Stimulated activated CD8-positive, alpha-beta memory T cell treated with anti-CD3 and anti-CD28 coated beads, Interleukin-12 subunit alpha, Interleukin-12 subunit beta, amount 100 ng/mL, for 24 hours (primary cell): Measurements from ENCODE around the gene STT3B.
"Not testable (repeated sequence)": the region's sequence is repeated elsewhere in the genome, so short reads cannot be mapped to it uniquely, and the experiment has no call there.

ENCODE experiments used
- DNase-seq: peaks from one replicate; pipeline ENCODE4 v3.0.0-alpha.2; 2020; ENCODE audit errors: extremely low read depth

STT3B gene

DNA sequence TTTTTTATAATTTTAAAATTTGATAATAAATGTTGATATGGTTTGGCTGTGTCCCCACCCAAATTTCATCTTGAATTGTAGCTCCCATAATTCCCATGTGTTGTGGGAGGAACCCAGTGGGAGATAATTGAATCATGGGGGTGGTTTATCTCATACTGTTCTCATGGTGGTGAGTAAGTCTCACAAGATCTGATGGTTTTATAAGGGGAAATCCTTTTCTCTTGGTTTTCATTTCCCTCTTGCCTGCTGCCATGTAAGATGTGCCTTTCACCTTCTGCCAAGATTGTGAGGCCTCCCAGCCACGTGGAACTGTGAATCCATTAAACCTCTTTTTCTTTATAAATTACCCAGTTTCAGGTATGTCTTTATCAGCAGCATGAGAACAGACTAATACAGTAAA, 72.6 kb downstream of the STT3B start:
- not testable (repeated sequence) for DNase-seq

DNA sequence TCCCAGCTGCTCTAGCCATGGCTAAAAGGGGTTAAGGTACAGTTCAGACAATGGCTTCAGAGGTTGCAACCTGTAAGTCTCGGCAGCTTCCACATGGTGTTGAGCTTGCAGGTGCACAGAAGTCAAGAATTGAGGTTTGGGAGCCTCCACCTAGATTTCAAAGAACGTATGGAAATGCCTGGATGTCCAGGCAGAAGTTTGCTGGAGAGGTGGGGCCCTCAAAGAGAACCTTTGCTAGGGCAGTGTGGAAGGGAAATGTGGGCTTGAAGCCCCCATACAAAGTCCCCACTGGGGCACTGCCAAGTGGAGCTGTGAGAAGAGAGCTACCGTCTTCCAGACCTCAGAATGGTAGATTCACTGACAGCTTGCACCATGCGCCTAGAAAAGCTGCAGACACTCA, 73.7 kb downstream of the STT3B start:
- DNase-seq: no peak

DNA sequence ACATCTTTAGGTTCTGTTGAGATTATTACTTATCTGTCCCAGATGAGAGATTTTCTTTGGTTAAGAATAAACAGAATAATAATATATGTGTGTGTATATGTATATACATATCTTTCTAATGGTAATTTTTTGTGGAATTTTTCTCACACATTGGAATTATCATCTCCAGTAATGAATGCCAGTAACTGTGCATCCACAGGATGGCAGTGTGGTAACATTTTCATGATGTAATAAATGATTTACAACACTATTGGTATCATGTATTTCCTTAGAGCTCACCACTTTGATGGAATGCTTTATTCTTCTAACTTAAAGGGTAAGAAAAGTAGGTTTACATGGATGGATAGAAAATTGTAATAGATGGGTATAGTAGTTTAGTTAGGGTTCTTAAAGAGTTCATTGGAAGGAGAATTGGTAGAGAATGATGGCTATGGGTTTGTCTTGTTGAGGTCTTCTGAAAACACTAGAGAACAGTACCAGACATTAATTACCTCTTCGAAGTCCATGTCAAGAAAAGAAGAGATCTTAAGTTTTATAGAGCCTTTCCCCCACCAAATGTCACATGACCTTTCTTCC, 78.1 kb downstream of the STT3B start:
- no peak for DNase-seq

GRCh38 chr3:31613177-31613576, 80.5 kb downstream of the STT3B start:
- DNase-seq: no peak

- no peak for DNase-seq
These were observed 80.9 kb downstream of the STT3B start for GRCh38 chr3:31613654-31614053.

DNA sequence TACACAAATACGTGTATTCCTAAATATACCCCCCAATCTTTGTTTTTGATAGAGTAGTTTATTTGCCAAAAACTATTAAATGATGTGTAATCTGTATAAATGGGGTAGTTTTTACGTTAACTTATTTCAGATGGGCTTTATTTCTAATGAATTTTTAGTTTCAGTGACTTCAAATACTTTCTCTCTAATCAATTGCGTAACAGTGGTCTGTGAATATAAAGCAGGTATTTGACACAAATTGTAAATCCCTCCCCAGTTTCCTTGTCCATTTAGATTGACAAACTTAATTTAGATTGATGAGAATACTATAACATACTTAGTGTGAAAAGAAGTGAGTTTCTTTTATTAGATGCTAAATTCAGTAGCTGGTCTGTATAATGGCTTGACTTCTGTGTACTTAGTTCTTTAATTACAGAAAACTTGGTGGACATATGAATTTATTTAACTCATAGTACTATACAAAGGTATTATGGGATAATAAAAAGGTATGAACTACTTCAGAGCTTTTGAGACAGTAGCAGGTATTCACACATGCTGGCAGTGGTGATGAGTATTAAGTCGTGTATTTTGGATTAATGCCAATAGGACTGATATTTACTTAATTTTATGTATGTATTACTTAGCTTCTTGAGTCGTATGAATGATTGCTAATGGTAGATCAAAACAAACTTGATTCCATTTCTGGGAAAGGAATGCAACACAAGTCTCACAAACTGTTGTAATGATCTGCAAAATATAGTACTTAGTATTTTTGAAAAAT, 81.6 kb downstream of the STT3B start:
- DNase-seq: no peak

DNA sequence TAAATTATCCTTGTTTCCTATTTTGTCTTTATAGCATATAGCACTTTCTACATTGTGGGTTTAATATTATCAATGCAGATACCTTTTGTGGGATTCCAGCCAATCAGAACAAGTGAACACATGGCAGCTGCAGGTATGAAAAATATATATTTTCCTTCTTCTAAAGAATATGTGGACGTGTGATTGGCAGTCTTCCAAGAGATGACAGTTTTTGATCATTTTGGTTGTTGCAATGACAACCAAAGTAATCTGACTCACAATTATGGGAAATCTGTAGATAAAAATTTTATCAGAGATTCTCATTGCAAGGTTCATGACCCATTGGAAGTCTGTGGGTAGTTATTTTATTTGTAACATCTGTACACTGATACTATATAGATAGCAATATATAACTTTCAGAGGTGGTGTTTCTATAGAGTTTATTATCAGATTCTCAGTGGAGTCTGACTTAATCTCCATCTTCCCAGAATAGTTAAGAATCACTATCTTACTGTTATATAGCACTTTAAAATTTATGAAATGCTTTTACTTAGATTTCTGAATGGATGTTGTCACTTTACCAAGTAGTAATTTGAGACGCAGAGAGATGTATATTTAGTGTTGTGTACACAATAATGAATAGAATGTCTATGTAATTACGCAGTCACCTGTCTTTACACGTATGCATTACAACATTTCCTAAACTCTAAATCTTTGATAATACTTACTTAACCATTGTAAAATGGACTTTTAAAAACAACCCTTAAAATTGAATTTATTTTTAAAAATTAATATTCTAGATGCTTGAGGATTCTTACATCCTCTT, 82.5 kb downstream of the STT3B start:
- DNase-seq: no peak

DNA sequence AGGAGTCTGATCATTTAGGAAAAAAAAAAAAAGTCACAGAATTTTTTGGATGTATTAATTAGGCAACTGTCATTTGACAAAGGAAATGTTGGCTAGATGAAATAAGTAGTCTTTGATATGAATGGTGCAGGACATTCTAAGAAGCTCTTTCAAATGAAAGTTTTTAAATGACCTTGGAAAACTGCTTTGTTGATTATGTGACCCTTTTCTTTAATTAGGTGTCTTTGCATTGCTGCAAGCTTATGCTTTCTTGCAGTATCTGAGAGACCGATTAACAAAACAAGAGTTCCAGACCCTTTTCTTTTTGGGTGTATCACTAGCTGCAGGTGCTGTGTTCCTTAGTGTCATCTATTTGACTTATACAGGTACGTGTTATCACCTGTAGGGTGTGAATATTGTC, 84.0 kb downstream of the STT3B start:
- no peak for DNase-seq

GRCh38 chr3:31620656-31621055, 87.9 kb downstream of the STT3B start:
- no peak for DNase-seq

DNA sequence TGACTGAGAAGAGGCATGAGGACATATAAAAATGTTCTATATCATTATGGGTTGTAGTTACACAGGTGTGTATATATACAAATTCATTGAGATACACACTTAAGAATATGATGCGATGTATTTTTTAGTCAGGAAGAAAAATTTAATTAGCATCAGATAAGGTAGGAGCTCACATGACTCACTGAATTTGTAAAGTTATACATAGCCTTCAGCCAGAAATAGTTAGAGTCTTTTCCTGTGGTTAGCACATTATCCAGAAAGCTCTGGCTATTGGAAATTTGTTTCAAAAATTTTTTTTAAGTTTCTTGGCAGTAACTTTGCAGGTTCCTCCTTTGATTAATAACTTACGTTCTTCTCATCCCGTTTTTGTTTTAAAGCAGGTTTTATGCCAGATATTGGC, 88.6 kb downstream of the STT3B start:
- DNase-seq: no peak

- DNase-seq: no peak
These were observed 90.0 kb downstream of the STT3B start for GRCh38 chr3:31622636-31623288.

- no peak for DNase-seq
These were observed 91.5 kb downstream of the STT3B start for GRCh38 chr3:31624083-31624709.

GRCh38 chr3:31625358-31625757, 92.6 kb downstream of the STT3B start:
- no peak for DNase-seq

DNA sequence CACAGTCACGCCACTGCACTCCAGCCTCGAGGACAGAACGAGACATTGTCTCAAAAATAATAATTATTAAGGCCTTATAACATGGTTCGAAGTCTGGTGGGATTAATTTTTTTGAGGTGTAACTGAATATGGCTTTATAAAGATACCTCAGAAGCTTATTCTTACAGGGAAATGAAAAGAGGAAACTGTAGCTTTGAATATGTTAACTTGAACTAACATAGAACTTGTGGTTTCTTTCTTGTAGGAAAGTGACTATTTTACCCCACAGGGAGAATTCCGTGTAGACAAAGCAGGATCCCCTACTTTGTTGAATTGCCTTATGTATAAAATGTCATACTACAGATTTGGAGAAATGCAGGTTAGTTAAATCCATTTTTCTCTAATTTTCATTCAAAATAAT, 96.3 kb downstream of the STT3B start:
- no peak for DNase-seq

- DNase-seq: no peak
These were observed 101.8 kb downstream of the STT3B start for GRCh38 chr3:31634476-31634875.

- no peak for DNase-seq
These were observed 102.8 kb downstream of the STT3B start for GRCh38 chr3:31635545-31635944.

- no peak for DNase-seq
These were observed 103.3 kb downstream of the STT3B start for GRCh38 chr3:31636049-31636448.

GRCh38 chr3:31636694-31637442, 104.1 kb downstream of the STT3B start:
- no peak for DNase-seq

GRCh38 chr3:31639828-31640227, 107.1 kb downstream of the STT3B start:
- no peak for DNase-seq

DNA sequence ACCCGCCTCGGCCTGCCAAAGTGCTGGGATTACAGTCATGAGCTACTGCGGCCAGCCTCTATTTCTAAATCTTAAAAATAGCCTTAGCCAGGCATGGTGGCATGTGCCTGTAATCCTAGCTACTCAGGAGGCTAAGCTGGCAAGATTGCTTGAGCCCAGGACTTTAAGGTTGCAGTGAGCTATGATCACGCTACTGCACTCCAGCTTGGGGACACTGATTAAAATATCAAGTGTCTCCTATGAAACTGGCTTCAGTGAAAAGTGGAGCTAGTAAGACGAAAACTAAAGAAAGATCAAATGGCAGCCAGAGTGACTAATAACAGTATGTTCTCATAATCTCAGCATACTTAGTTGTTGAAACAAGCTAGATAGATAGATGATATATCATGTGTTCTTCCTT, 112.5 kb downstream of the STT3B start:
- DNase-seq: no peak

DNA sequence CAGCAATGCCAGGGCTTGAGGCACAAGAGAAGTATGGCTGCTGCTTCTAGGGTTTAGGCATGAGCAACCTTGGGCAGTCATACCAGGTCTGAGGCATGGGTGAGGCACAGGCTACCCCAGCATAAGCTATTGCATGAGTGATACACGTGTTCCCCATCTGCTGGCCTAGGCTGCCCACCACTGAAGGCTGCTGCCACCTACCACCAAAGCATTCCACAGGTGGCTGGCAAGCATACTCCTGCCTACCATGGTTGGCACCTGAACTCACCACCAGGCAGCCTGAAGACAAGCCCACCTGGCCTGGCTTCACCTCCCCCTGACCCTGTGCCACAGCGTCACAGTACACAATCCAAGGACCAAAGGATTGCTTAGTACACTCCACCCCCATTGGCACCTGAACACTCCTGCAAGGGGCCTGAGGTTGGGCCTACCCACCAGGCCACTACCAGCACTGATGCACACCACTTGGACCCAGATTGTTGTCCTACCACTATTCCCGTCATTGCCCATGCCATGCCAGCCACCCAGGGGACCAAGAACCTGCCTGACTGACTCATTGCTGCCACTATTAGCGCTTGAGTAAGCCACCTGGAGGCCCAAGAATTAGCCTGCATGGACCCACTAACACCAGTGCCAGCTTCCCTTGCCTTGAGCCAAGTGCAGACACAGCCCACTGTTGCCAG, 115.7 kb downstream of the STT3B start:
- DNase-seq: no peak
